ENCODE results near the gene CEBPE.

Gene CEBPE

GRCh38 chr14:23119363-23120327, 590 bp upstream of the CEBPE start:
- DNase-seq: no peak
- Mint-ChIP-seq H3K4me1 (peaks cover 84% of the 10 kb centered on the region), H3K27ac (peak overlapping the region; percentile 74), H3K36me3 (ENCODE audit: low read depth) (no peaks in the 10 kb centered on the region), H3K4me3 (peak overlapping the region; percentile 35), H3K27me3 (ENCODE audit: low read depth, poor library complexity) (peaks cover 5% of the 10 kb centered on the region), H3K9me3 (no peaks in the 10 kb centered on the region)
- TF ChIP-seq, protein P1, sequence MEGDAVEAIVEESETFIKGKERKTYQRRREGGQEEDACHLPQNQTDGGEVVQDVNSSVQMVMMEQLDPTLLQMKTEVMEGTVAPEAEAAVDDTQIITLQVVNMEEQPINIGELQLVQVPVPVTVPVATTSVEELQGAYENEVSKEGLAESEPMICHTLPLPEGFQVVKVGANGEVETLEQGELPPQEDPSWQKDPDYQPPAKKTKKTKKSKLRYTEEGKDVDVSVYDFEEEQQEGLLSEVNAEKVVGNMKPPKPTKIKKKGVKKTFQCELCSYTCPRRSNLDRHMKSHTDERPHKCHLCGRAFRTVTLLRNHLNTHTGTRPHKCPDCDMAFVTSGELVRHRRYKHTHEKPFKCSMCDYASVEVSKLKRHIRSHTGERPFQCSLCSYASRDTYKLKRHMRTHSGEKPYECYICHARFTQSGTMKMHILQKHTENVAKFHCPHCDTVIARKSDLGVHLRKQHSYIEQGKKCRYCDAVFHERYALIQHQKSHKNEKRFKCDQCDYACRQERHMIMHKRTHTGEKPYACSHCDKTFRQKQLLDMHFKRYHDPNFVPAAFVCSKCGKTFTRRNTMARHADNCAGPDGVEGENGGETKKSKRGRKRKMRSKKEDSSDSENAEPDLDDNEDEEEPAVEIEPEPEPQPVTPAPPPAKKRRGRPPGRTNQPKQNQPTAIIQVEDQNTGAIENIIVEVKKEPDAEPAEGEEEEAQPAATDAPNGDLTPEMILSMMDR (IDR thresholded peaks at IDR 0.05): no peak

- Mint-ChIP-seq H3K36me3 (ENCODE audit: low read depth) (no peaks in the 10 kb centered on the region), H3K4me3 (no peak overlapping the region), H3K9me3 (no peaks in the 10 kb centered on the region), H3K4me1 (peaks cover 82% of the 10 kb centered on the region), H3K27me3 (ENCODE audit: low read depth, poor library complexity) (no peaks in the 10 kb centered on the region), H3K27ac (no peak overlapping the region)
- DNase-seq: no peak
- TF ChIP-seq, protein P1 (IDR thresholded peaks at IDR 0.05): no peak
Observed at GRCh38 chr14:23117371-23118020, 1.6 kb downstream of the CEBPE start.

DNA sequence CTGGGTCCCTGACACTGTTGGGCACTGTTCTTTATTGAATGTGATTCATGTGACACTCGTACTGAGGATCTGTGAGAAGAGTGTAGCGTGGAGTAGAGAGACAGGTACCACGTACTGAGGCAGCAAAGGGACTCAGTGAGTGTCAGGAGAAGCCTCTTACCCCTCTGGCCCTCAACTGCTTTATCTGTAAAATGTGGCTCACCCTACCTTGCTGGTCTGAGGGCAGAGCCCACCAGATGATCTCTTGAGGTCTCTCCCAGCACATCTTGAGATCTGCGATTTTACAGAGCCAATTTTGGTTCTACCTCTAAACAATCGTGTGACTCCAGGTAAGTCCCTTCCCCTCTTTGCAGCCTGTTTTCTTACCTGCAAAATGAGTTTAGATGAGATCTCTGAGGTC, 3.1 kb downstream of the CEBPE start:
- no peaks in the 10 kb centered on the region for H3K9me3 Mint-ChIP-seq
- TF ChIP-seq, protein P1 (IDR thresholded peaks at IDR 0.05): no peak
- H3K36me3 Mint-ChIP-seq (ENCODE audit: low read depth): no peaks in the 10 kb centered on the region
- H3K27ac Mint-ChIP-seq: no peak overlapping the region
- H3K4me3 Mint-ChIP-seq: no peak overlapping the region
- H3K4me1 Mint-ChIP-seq: peaks cover 66% of the 10 kb centered on the region
- no peak for DNase-seq
- no peaks in the 10 kb centered on the region for H3K27me3 Mint-ChIP-seq (ENCODE audit: low read depth, poor library complexity)

- Mint-ChIP-seq H3K27me3 (ENCODE audit: low read depth, poor library complexity) (no peaks in the 10 kb centered on the region), H3K36me3 (ENCODE audit: low read depth) (no peaks in the 10 kb centered on the region), H3K4me3 (no peak overlapping the region), H3K4me1 (peaks cover 59% of the 10 kb centered on the region), H3K9me3 (no peaks in the 10 kb centered on the region), H3K27ac (peak overlapping the region; percentile 12)
- no peak for DNase-seq
- TF ChIP-seq, protein P1 (IDR thresholded peaks at IDR 0.05): no peak
Observed at GRCh38 chr14:23115039-23115731, 3.9 kb downstream of the CEBPE start.

GRCh38 chr14:23114669-23115038, 4.4 kb downstream of the CEBPE start:
- Mint-ChIP-seq H3K27ac (no peak overlapping the region), H3K4me3 (no peak overlapping the region), H3K36me3 (ENCODE audit: low read depth) (no peaks in the 10 kb centered on the region), H3K4me1 (peaks cover 54% of the 10 kb centered on the region), H3K9me3 (no peaks in the 10 kb centered on the region), H3K27me3 (ENCODE audit: low read depth, poor library complexity) (no peaks in the 10 kb centered on the region)
- TF ChIP-seq, protein P1 (IDR thresholded peaks at IDR 0.05): no peak
- no peak for DNase-seq

Measured in nephron progenitor cell (in vitro differentiated cells).